NCI-H2081 (cell line): ENCODE measurements around the gene HSDL1.

Source experiments
- DNase-seq, 2 experiments: peaks; one replicate each; lab custom pipeline; 2025; lab: John Stamatoyannopoulos, UW

Gene HSDL1

GRCh38 chr16:84081446-84081989, 63.5 kb downstream of the HSDL1 start:
- no peak for DNase-seq

- no peak for DNase-seq
Measured at GRCh38 chr16:84080813-84081212, 64.2 kb downstream of the HSDL1 start.

- DNase-seq: no peak
Measured at GRCh38 chr16:84080378-84080777, 64.6 kb downstream of the HSDL1 start.

GRCh38 chr16:84079664-84080063, 65.3 kb downstream of the HSDL1 start:
- DNase-seq: no peak

- DNase-seq: no peak
Measured at GRCh38 chr16:84075376-84075775, 69.6 kb downstream of the HSDL1 start.

- DNase-seq: no peak
Measured at GRCh38 chr16:84074721-84075120, 70.3 kb downstream of the HSDL1 start.
